HG03196 (cell line): ENCODE measurements around the gene ZNF558.
"Not testable (repeated sequence)": the region's sequence is repeated elsewhere in the genome, so short reads cannot be mapped to it uniquely, and the experiment has no call there.

ENCODE experiments used
- ATAC-seq: cut with Tn5 transposase; IDR thresholded peaks from one replicate; pipeline ENCODE4 v1.9.1; 2021; ENCODE audit not compliant: unreplicated experiment

Gene ZNF558

DNA sequence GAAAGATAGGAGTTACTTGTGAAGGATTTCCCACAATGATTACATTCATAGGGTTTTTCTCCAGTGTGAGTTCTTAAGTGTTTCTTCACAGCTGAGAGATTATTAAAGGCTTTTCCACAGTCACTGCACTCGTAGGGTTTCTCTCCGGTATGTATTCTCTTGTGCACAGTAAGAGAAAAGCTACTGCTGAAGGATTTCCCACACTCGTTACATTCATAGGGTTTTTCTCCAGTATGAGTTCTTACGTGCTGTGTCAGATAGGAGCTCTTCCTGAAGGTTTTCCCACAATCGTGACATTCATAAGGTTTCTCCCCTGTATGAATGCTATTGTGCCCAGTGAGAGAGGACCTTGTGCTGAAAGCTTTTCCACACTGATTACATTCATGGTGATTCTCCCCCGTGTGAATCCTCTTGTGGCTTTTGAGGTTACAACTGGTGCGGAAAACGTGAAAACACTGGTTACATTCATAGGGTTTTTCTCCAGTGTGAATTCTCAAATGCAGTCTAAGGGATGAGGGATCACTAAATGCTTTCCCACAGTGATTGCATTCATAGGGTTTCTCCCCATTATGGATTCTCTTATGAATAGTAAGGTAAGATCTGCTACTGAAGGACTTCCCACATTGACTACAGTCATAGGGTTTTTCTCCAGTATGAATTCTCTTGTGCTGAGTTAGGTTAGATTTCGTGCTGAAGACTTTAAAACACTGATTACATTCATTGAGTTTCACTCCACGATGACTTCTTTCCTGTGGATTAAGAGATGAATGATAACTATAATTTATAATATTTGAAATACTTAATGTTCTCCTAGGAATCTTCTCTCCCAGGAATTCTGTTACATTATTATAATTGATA is 20.6 kb downstream of the ZNF558 start:
- ATAC-seq = no peak

DNA sequence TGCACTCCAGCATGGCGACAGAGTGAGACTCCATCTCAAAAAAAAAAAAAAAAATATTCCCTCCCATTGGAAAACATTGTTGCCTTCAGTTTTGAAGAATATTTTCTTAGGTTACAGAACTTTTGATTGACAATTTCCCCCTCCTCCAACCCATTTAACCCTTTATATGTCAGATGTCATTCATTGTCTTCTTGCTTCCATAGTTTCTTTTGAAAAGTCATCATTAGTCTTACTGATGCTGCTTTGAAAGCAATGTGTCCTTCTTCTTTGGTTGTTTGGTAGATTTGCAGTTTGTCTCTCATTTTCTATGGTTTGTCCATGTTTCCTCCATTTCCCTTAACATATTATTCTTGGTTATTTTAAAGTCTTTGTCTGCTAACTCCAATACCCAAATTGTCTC is 25.4 kb downstream of the ZNF558 start:
- ATAC-seq = no peak

DNA sequence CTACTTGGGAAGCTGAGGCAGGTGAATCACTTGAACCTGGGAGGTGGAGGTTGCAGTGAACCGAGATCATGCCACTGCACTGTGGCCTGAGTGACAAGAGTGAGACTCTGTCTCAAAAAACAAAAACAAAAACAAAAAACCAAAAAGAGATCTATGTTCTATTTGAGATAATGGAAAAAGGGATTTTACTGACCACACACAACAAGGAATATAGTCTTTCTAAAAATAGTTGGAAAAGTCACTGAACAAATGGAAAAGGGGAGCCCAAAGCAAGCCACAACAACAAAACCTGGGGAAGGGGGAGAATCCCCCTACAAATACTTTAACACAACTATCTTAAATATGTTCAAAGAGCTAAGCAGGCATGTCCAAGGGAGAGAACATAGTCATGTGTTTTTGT is 37.3 kb downstream of the ZNF558 start:
- no peak for ATAC-seq

DNA sequence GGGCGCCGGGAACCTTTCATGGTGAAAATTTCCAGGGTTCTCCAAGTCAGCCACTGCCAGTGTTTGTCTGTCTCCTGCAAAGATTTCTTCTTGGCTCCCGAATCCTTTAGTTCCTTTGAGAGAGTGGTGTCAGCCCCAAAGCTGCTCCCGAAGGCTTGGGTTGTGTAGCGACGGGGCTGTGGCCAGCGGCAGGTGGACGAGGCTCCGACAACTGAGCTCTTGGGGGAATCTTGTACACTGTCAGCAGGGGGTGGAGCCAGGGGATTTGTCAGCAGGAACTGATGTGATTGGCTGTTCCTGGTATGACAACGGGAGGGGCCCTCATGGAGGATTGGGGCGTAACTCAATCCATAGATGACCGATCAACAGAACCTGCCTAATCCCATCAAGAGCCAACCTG is 58.5 kb downstream of the ZNF558 start:
- not testable (repeated sequence) for ATAC-seq

DNA sequence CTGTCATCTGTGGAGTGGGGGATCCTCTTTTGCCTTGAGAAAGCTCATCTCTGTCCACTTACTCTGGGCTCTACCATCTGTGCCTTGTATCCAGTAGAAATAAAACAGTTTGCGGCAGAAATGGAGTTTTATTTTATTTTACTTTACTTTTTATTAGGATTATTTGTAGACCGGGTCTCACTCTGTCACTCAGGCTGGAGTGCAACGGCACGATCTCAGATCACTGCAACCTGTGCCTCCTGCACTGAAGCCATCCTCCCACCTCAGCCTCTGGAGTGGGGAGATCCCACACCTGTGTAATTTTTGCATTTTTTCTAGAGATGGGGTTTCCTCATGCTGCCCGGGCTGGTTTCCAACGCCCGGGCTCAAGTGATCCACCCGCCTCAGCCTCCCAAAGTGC is 62.8 kb downstream of the ZNF558 start:
- ATAC-seq = not testable (repeated sequence)

DNA sequence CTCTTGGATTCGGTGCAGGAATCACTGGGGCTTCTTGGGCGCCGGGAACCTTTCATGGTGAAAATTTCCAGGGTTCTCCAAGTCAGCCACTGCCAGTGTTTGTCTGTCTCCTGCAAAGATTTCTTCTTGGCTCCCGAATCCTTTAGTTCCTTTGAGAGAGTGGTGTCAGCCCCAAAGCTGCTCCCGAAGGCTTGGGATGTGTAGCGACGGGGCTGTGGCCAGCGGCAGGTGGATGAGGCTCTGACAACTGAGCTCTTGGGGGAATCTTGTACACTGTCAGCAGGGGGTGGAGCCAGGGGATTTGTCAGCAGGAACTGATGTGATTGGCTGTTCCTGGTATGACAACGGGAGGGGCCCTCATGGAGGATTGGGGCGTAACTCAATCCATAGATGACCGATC is 64.8 kb downstream of the ZNF558 start:
- ATAC-seq = not testable (repeated sequence)
